Measurements from ENCODE around the gene TNFRSF1A. TPM values are rescaled to one million over a fixed set of nuclear protein-coding genes. Genes with fewer than 3 reads are reported as not detected.
A peak's percentile ranks its signal among the peaks of the same experiment; 100 is the strongest.

TNFRSF1A gene
- total RNA-seq, 1 experiment from 2014 or later = 59.9 TPM

DNA sequence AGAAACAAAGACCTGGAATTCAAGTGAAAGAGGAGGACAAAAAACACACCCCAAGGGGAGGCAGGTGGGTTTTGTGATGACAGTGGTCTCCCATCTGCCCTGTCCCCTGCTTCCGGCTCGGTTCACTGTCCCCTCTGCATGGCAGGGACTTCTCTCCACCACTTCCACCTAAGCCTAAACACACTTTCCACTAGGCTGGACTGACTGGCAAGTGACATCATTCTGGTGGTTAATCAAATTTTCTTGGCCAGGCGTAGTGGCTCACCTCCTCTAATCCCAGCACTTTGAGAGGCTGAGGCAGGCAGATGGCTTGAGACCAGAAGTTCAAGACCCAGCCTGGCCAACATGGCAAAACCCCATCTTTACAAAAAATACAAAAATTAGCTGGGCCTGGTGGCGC lies 19.5 kb downstream of the TNFRSF1A start:
- peak overlapping the region; percentile 30 for H3K27ac ChIP-seq (ENCODE audit: insufficient read length, low read depth, low read length)
- no peak overlapping the region for H2BK15ac ChIP-seq (ENCODE audit: low read depth, low read length)
- no peak overlapping the region for H4K8ac ChIP-seq (replicated peaks; ENCODE audit: insufficient read length, low read depth, low read length)
- peak overlapping the region; percentile 32 for H3K18ac ChIP-seq (ENCODE audit: insufficient read length, low read depth, low read length)
- Mint-ChIP-seq H3K36me3 (ENCODE audit: insufficient read depth in 1 of 3, low read depth in 3 of 3) (peaks cover 20 to 45% (median 44%) of the 10 kb centered on the region in 3 experiments), H3K27ac (peak overlapping the region; percentile 93 to 98 (median 94); a peak in 6 of 7 replicates), H3K4me3 (peak overlapping the region in 1 of 2 experiments; percentile 8; a peak in 1 of 5 replicates), H3K4me1 (peaks cover 64 to 67% of the 10 kb centered on the region in 2 experiments), H3K9me3 (no peaks in the 10 kb centered on the region), H3K27me3 (ENCODE audit: low read depth) (no peaks in the 10 kb centered on the region; the same call in 1 of the 2 replicates)
- H2BK5ac ChIP-seq (ENCODE audit: insufficient read length, low read length) = no peak overlapping the region
- no peak overlapping the region for H4K5ac ChIP-seq (ENCODE audit: insufficient read length, low read depth, low read length)
- H3K27me3 ChIP-seq (ENCODE audit: insufficient read depth, low read length) = no peaks in the 10 kb centered on the region
- H4K91ac ChIP-seq (ENCODE audit: insufficient read length, low read depth, low read length) = no peak overlapping the region
- peak overlapping the region; percentile 43 for H3K4me2 ChIP-seq (ENCODE audit: insufficient read depth, insufficient read length, low read length)
- H2BK120ac ChIP-seq (ENCODE audit: low read depth, low read length, poor library complexity, severe bottlenecking) = no peak overlapping the region
- no peak overlapping the region for H3K14ac ChIP-seq (ENCODE audit: insufficient read depth, low read length)
- TF ChIP-seq, protein P1, sequence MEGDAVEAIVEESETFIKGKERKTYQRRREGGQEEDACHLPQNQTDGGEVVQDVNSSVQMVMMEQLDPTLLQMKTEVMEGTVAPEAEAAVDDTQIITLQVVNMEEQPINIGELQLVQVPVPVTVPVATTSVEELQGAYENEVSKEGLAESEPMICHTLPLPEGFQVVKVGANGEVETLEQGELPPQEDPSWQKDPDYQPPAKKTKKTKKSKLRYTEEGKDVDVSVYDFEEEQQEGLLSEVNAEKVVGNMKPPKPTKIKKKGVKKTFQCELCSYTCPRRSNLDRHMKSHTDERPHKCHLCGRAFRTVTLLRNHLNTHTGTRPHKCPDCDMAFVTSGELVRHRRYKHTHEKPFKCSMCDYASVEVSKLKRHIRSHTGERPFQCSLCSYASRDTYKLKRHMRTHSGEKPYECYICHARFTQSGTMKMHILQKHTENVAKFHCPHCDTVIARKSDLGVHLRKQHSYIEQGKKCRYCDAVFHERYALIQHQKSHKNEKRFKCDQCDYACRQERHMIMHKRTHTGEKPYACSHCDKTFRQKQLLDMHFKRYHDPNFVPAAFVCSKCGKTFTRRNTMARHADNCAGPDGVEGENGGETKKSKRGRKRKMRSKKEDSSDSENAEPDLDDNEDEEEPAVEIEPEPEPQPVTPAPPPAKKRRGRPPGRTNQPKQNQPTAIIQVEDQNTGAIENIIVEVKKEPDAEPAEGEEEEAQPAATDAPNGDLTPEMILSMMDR (conservative IDR thresholded peaks at IDR 0.05) = no peak
- no peak overlapping the region for H3K9ac ChIP-seq (ENCODE audit: extremely low read depth, insufficient read length, low read length)
- no peaks in the 10 kb centered on the region for H3K79me2 ChIP-seq (ENCODE audit: insufficient read depth, low read length)
- no peak for DNase-seq
- H4K20me1 ChIP-seq (ENCODE audit: control insufficient read depth, insufficient read depth, insufficient read length) = no peaks in the 10 kb centered on the region
- H2BK12ac ChIP-seq (ENCODE audit: insufficient read length, low read depth, low read length) = no peak overlapping the region
- H3K4ac ChIP-seq (ENCODE audit: low read depth, low read length) = no peak overlapping the region
- no peaks in the 10 kb centered on the region for H3K23me2 ChIP-seq (ENCODE audit: insufficient read length, low read depth, low read length, poor library complexity, severe bottlenecking)
- no peak overlapping the region for H3T11ph ChIP-seq (ENCODE audit: low read length)
- no peaks in the 10 kb centered on the region for H3K9me3 ChIP-seq (ENCODE audit: control insufficient read depth, low read depth, low read length)
- no CpG with 5 or more reads among the region's 4 CpGs for WGBS (ENCODE audit: extremely low coverage, insufficient read length, low lambda C conversion rate)
- no peaks in the 10 kb centered on the region for H3K79me1 ChIP-seq (ENCODE audit: insufficient read depth, low read depth, low read length, poor library complexity, severe bottlenecking)
- H2BK20ac ChIP-seq (ENCODE audit: low read depth, low read length, poor library complexity, severe bottlenecking) = no peak overlapping the region
- no peak overlapping the region for H3K23ac ChIP-seq (ENCODE audit: insufficient read length, low read depth, low read length)
- H2AK5ac ChIP-seq (ENCODE audit: insufficient read length, low read length) = no peak overlapping the region
- H3K4me1 ChIP-seq (ENCODE audit: insufficient read depth, low read length) = peaks cover 17% of the 10 kb centered on the region; the same call in 1 of the 2 replicates
- H2AFZ ChIP-seq (ENCODE audit: low read length) = no peak overlapping the region
- H3K56ac ChIP-seq (ENCODE audit: insufficient read length, low read depth, low read length) = no peak overlapping the region

Data from H9 (cell line).